ENCODE measurements around the gene CHRD. TPM values are rescaled to one million over a fixed set of nuclear protein-coding genes. Genes with fewer than 3 reads are reported as not detected.
A peak's percentile ranks its signal among the peaks of the same experiment; 100 is the strongest.

CHRD gene
- total RNA-seq, 1 donor from 2014 or later, result 5.6 TPM

GRCh38 chr3:184335291-184335660 is 44.6 kb upstream of the CHRD start:
- H3K36me3 Mint-ChIP-seq, result peaks cover 23% of the 10 kb centered on the region
- peaks cover 25% of the 10 kb centered on the region for H3K4me1 Mint-ChIP-seq
- DNase-seq (ENCODE audit: low spot score in 2 of 2, unreplicated experiment in 2 of 2), result no peak
- H3K9me3 Mint-ChIP-seq, result no peaks in the 10 kb centered on the region
- no peak for TF ChIP-seq CTCF (IDR thresholded peaks at IDR 0.05; ENCODE audit: unreplicated experiment)
- peak overlapping the region; percentile 83 for H3K4me3 Mint-ChIP-seq
- no peaks in the 10 kb centered on the region for H3K27me3 Mint-ChIP-seq (ENCODE audit: low read depth)
- peak overlapping the region; percentile 96 for H3K27ac Mint-ChIP-seq

- H3K4me1 Mint-ChIP-seq, result peaks cover 25% of the 10 kb centered on the region
- DNase-seq (ENCODE audit: low spot score in 2 of 2, unreplicated experiment in 2 of 2), result peak; percentile 82 to 95
- no peak for TF ChIP-seq CTCF (IDR thresholded peaks at IDR 0.05; ENCODE audit: unreplicated experiment)
- peak overlapping the region; percentile 96 for H3K27ac Mint-ChIP-seq
- peak overlapping the region; percentile 83 for H3K4me3 Mint-ChIP-seq
- no peaks in the 10 kb centered on the region for H3K27me3 Mint-ChIP-seq (ENCODE audit: low read depth)
- no peaks in the 10 kb centered on the region for H3K9me3 Mint-ChIP-seq
- H3K36me3 Mint-ChIP-seq, result peaks cover 20% of the 10 kb centered on the region
Measured at GRCh38 chr3:184335661-184336546, 44.0 kb upstream of the CHRD start.

GRCh38 chr3:184336547-184337398 is 43.1 kb upstream of the CHRD start:
- H3K9me3 Mint-ChIP-seq, result no peaks in the 10 kb centered on the region
- H3K36me3 Mint-ChIP-seq, result peaks cover 12% of the 10 kb centered on the region
- peak overlapping the region; percentile 83 for H3K4me3 Mint-ChIP-seq
- no peaks in the 10 kb centered on the region for H3K27me3 Mint-ChIP-seq (ENCODE audit: low read depth)
- H3K4me1 Mint-ChIP-seq, result peaks cover 25% of the 10 kb centered on the region
- DNase-seq (ENCODE audit: low spot score in 2 of 2, unreplicated experiment in 2 of 2), result no peak
- no peak for TF ChIP-seq CTCF (IDR thresholded peaks at IDR 0.05; ENCODE audit: unreplicated experiment)
- H3K27ac Mint-ChIP-seq, result peak overlapping the region; percentile 96

- Mint-ChIP-seq H3K36me3 (peaks cover 8% of the 10 kb centered on the region), H3K27me3 (ENCODE audit: low read depth) (no peaks in the 10 kb centered on the region), H3K4me1 (peaks cover 25% of the 10 kb centered on the region), H3K27ac (peak within 1 kb of the TSS; percentile 96), H3K4me3 (peak within 1 kb of the TSS; percentile 83), H3K9me3 (no peaks in the 10 kb centered on the region)
- no peak for TF ChIP-seq CTCF (IDR thresholded peaks at IDR 0.05; ENCODE audit: unreplicated experiment)
- DNase-seq (ENCODE audit: low spot score in 2 of 2, unreplicated experiment in 2 of 2), result no peak
Measured at GRCh38 chr3:184337399-184337714, 42.5 kb upstream of the CHRD start, which contains the start of gene FAM131A. TSS of gene FAM131A (plus strand) at chr3:184337600. CDS start at chr3:184337631, 31 bp downstream.

GRCh38 chr3:184337981-184338380 is 41.9 kb upstream of the CHRD start:
- H3K27me3 Mint-ChIP-seq (ENCODE audit: low read depth), result no peaks in the 10 kb centered on the region
- H3K9me3 Mint-ChIP-seq, result no peaks in the 10 kb centered on the region
- no peak for DNase-seq (ENCODE audit: low spot score in 2 of 2, unreplicated experiment in 2 of 2)
- peak overlapping the region; percentile 87 for H3K27ac Mint-ChIP-seq
- peak overlapping the region; percentile 83 for H3K4me3 Mint-ChIP-seq
- peaks cover 25% of the 10 kb centered on the region for H3K4me1 Mint-ChIP-seq
- no peak for TF ChIP-seq CTCF (IDR thresholded peaks at IDR 0.05; ENCODE audit: unreplicated experiment)
- H3K36me3 Mint-ChIP-seq, result peaks cover 6% of the 10 kb centered on the region

All from mesothelial cell of epicardium (in vitro differentiated cells).